ENCODE measurements around the gene KCNQ2.

DNA sequence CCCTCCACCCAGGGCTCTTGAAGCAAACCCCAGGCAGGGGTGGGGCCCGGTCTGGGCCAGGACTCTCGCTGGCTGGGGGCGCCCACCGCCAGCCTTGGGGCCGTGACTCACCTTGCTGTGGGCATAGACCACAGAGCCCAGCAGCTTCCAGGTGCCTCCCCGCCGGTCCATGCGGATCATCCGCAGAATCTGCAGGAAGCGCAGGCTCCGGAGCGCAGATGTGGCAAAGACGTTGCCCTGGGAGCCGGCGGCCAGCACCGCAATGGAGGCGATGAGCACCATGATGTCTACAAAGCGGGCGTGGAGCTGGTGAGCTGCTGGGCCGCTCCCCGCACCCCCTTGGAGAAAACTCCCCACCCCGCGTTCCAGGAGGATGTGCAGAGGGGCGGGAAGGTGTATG, 27.9 kb downstream of the KCNQ2 start:
- TF ChIP-seq, protein P1, sequence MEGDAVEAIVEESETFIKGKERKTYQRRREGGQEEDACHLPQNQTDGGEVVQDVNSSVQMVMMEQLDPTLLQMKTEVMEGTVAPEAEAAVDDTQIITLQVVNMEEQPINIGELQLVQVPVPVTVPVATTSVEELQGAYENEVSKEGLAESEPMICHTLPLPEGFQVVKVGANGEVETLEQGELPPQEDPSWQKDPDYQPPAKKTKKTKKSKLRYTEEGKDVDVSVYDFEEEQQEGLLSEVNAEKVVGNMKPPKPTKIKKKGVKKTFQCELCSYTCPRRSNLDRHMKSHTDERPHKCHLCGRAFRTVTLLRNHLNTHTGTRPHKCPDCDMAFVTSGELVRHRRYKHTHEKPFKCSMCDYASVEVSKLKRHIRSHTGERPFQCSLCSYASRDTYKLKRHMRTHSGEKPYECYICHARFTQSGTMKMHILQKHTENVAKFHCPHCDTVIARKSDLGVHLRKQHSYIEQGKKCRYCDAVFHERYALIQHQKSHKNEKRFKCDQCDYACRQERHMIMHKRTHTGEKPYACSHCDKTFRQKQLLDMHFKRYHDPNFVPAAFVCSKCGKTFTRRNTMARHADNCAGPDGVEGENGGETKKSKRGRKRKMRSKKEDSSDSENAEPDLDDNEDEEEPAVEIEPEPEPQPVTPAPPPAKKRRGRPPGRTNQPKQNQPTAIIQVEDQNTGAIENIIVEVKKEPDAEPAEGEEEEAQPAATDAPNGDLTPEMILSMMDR (IDR thresholded peaks at IDR 0.05 in 2 of 3, conservative IDR thresholded peaks at IDR 0.05 in 1 of 3; ENCODE audit: control insufficient read depth in 2 of 3, extremely low read depth in 1 of 3, insufficient read depth in 1 of 3, low read depth in 3 of 3, low read length in 3 of 3): no peak
- TF ChIP-seq ETV6 (conservative IDR thresholded peaks at IDR 0.05 in 1 of 2, IDR thresholded peaks at IDR 0.05 in 1 of 2; ENCODE audit: borderline replicate concordance in 1 of 2, low read depth in 1 of 2): no peak
- TF ChIP-seq POLR2A (IDR thresholded peaks at IDR 0.05; ENCODE audit: low read depth, low read length): no peak
- TF ChIP-seq POLR2AphosphoS5 (IDR thresholded peaks at IDR 0.05; ENCODE audit: low read length): no peak
- no peak for TF ChIP-seq BMI1 (IDR thresholded peaks at IDR 0.05; ENCODE audit: borderline replicate concordance)
- no peak for TF ChIP-seq SP1 (IDR thresholded peaks at IDR 0.05; ENCODE audit: low read depth, low read length)
- no peak for TF ChIP-seq NR2C1 (IDR thresholded peaks at IDR 0.05)
- TF ChIP-seq, protein P2, sequence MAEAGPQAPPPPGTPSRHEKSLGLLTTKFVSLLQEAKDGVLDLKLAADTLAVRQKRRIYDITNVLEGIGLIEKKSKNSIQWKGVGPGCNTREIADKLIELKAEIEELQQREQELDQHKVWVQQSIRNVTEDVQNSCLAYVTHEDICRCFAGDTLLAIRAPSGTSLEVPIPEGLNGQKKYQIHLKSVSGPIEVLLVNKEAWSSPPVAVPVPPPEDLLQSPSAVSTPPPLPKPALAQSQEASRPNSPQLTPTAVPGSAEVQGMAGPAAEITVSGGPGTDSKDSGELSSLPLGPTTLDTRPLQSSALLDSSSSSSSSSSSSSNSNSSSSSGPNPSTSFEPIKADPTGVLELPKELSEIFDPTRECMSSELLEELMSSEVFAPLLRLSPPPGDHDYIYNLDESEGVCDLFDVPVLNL (IDR thresholded peaks at IDR 0.05; ENCODE audit: low read depth, low read length): no peak
- no peak for TF ChIP-seq RCOR1 (conservative IDR thresholded peaks at IDR 0.05; ENCODE audit: low read depth, low read length)
- TF ChIP-seq SIX5 (IDR thresholded peaks at IDR 0.05; ENCODE audit: low read depth, low read length, severe bottlenecking): no peak
- TF ChIP-seq CHD2 (IDR thresholded peaks at IDR 0.05; ENCODE audit: borderline replicate concordance, low read depth, low read length): no peak
- TF ChIP-seq, protein P3, sequence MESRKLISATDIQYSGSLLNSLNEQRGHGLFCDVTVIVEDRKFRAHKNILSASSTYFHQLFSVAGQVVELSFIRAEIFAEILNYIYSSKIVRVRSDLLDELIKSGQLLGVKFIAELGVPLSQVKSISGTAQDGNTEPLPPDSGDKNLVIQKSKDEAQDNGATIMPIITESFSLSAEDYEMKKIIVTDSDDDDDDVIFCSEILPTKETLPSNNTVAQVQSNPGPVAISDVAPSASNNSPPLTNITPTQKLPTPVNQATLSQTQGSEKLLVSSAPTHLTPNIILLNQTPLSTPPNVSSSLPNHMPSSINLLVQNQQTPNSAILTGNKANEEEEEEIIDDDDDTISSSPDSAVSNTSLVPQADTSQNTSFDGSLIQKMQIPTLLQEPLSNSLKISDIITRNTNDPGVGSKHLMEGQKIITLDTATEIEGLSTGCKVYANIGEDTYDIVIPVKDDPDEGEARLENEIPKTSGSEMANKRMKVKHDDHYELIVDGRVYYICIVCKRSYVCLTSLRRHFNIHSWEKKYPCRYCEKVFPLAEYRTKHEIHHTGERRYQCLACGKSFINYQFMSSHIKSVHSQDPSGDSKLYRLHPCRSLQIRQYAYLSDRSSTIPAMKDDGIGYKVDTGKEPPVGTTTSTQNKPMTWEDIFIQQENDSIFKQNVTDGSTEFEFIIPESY (IDR thresholded peaks at IDR 0.05): no peak
- TF ChIP-seq FOXK2 (IDR thresholded peaks at IDR 0.05): no peak
